HEK293T (cell line): Measurements from ENCODE around the gene TTYH2.

ENCODE experiments used
- CTCF ChIA-PET: fragments of 350-600 bp; formaldehyde crosslinking; extraction: SDS; loops from one replicate; lab custom pipeline; 2021; ENCODE audit warnings: antibody characterized with exemption, inconsistent platforms; lab: Yijun Ruan, JAX
- POLR2A ChIA-PET: fragments of 350-600 bp; formaldehyde crosslinking; extraction: SDS; loops from one replicate; lab custom pipeline; 2020; ENCODE audit warnings: antibody characterized with exemption, inconsistent platforms; lab: Yijun Ruan, JAX
- DNase-seq: peaks from one replicate; pipeline ENCODE4 v3.0.0; 2012; ENCODE audit warnings: mixed read lengths; ENCODE audit errors: extremely low spot score
- ARNT ChIP-seq: fragments of 450-650 bp; IDR thresholded peaks from 2 replicates; pipeline ENCODE4 v1.6.1; 2017; ENCODE audit warnings: mild to moderate bottlenecking
- BHLHE40 ChIP-seq: fragments of 450-650 bp; IDR thresholded peaks from 2 replicates; pipeline ENCODE4 v1.6.1; 2016; ENCODE audit warnings: mild to moderate bottlenecking, moderate library complexity, borderline replicate concordance
- CTBP1 ChIP-seq: fragments of 450-650 bp; IDR thresholded peaks from 2 replicates; pipeline ENCODE4 v1.6.1; 2016; ENCODE audit warnings: borderline replicate concordance
- ELF4 ChIP-seq: fragments of 450-650 bp; IDR thresholded peaks from 2 replicates; pipeline ENCODE4 v1.6.1; 2017; ENCODE audit warnings: antibody characterized with exemption
- FOXA1 ChIP-seq: fragments of 450-650 bp; IDR thresholded peaks from 2 replicates; pipeline ENCODE4 v1.6.1; 2016; ENCODE audit warnings: mild to moderate bottlenecking
- FOXK2 ChIP-seq: fragments of 450-650 bp; IDR thresholded peaks from 2 replicates; pipeline ENCODE4 v1.6.1; 2016; ENCODE audit warnings: mild to moderate bottlenecking
- FOXM1 ChIP-seq: fragments of 450-650 bp; IDR thresholded peaks from 2 replicates; pipeline ENCODE4 v1.6.1; 2017; ENCODE audit warnings: mild to moderate bottlenecking, borderline replicate concordance
- HDGF ChIP-seq: fragments of 450-650 bp; IDR thresholded peaks from 2 replicates; pipeline ENCODE4 v1.6.1; 2017; ENCODE audit warnings: antibody characterized with exemption, borderline replicate concordance
- L3MBTL2 ChIP-seq: fragments of 450-650 bp; conservative IDR thresholded peaks from 2 replicates; pipeline ENCODE4 v1.6.1; 2016; ENCODE audit warnings: mild to moderate bottlenecking
- LEF1 ChIP-seq: fragments of 450-650 bp; IDR thresholded peaks from 2 replicates; pipeline ENCODE4 v1.6.1; 2017; ENCODE audit warnings: mild to moderate bottlenecking, borderline replicate concordance
- NFRKB ChIP-seq: fragments of 450-650 bp; IDR thresholded peaks from 2 replicates; pipeline ENCODE4 v1.6.1; 2016; ENCODE audit warnings: mild to moderate bottlenecking, moderate library complexity
- PKNOX1 ChIP-seq: fragments of 450-650 bp; IDR thresholded peaks from 2 replicates; pipeline ENCODE4 v1.6.1; 2016
- SP1 ChIP-seq: fragments of 450-650 bp; IDR thresholded peaks from 2 replicates; pipeline ENCODE4 v1.6.1; 2017
- SUZ12 ChIP-seq: fragments of 450-650 bp; IDR thresholded peaks from 2 replicates; pipeline ENCODE4 v1.6.1; 2016; ENCODE audit warnings: mild to moderate bottlenecking
- TARDBP ChIP-seq: fragments of 450-650 bp; IDR thresholded peaks from 2 replicates; pipeline ENCODE4 v1.6.1; 2016
- ZNF384 ChIP-seq: fragments of 450-650 bp; IDR thresholded peaks from 2 replicates; pipeline ENCODE4 v1.6.1; 2016

The TTYH2 gene

DNA sequence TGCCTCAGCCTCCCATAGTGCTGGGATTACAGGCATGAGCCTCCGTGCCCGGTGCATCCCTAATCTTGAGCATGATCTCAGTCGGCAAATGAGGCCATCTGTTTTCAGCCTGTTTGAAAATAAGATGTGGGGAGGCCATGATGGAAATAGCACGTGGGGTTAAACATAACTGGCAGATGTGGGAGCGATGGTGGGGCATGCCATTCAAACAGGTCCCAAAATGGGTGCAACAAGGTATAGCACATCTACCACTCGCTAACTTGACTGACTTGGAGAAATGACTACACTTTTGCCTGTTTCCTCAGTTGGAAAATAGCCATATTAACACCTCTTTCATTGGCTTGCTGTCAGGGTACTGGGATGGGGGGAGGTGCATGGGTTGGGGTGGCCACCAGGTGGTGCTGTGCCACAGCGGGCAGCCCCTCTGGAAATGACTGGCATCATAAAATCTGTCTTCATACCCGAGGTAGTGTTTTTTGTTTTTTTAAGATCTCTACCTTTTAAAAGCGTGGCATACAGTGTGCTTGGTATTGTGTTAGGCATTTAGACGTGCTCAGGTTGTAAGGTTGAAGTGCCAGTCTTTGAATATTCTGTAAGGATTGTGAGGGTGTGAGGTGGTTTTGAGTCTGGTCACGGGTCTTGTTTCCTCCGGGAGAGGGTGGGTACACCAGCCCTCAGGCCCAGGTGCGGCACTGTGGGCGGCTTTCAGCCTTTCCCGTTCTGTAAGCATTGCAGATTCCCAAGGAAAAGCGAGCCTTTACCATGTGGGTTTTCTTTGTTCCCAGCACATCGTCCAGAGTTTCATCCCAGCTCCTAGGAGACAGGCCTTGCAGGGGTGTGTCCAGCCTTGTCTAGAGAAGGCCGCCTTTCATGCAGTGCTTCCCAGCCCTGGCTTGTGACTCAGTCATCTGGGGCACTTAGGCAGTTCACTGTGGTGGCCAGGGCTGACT, 2.9 kb upstream of the TTYH2 start:
- DNase-seq = peak; percentile 68
- ChIA-PET POLR2A (interaction anchor here (1.5 kb wide), 1 partner anchor 11 kb away, joined by 4 read pairs; no protein-coding TSS in a partner anchor), CTCF (interaction anchor here (0.9 to 1.0 kb wide), 2 partner anchors 9 to 86 kb away, joined by 3 read pairs; no protein-coding TSS in a partner anchor)
- TF ChIP-seq L3MBTL2 (no peak), ELF4 (peak; percentile 16), ZNF384 (no peak), TARDBP (no peak), LEF1 (no peak), ARNT (no peak), PKNOX1 (peak; percentile 67), CTBP1 (no peak), FOXK2 (no peak), FOXM1 (no peak)

DNA sequence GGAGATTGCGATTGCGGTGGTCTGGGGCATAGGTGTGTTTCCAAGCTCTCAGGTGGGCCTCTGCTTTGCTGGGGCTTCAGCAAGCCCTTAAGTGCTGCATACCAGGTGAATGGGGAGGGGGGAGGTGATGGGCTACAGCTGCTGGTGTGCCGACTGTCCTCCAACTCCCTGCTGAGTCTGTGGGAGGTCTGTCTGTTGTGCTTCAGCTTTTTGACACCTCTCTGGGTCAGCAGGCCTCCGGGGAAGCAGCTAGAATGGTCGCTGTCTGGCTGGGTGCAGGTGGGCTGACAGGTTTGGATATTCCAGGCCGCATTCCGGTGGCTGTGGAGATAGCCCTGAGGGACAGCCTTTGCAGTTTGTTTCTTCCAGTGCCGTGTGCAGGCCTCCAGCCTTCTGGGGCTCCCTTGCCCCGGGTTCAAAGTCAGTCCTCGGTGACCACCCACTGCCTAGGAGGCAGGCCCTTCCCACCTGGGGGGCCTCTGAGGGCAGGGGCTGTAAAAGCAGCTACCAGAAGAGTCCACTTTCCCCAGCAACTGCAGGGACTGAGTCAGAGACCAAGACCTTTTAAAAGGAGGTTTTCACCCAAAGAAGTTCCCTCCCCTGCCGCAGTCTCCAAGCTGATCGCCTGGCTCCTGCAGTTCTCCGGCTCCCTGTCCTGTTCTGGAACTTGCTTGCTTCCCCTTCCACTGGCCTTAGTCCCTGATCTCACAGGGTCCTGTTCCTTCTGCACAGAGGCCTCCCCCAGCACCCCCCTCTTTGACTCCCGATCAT, 2.0 kb upstream of the TTYH2 start:
- DNase-seq = no peak
- TF ChIP-seq LEF1 = no peak
- no peak for TF ChIP-seq TARDBP
- TF ChIP-seq BHLHE40 = no peak
- TF ChIP-seq SUZ12 = no peak
- TF ChIP-seq FOXA1 = no peak
- no peak for TF ChIP-seq HDGF
- TF ChIP-seq FOXM1 = no peak
- TF ChIP-seq ZNF384 = no peak
- TF ChIP-seq ARNT = no peak
- TF ChIP-seq L3MBTL2 = no peak
- no peak for TF ChIP-seq NFRKB
- no peak; the same call in 1 of the 2 replicates for TF ChIP-seq ELF4
- no peak for TF ChIP-seq CTBP1
- no peak for TF ChIP-seq SP1
- TF ChIP-seq FOXK2 = no peak
- TF ChIP-seq PKNOX1 = no peak
- CTCF ChIA-PET = interaction anchor here (0.9 to 1.0 kb wide), 2 partner anchors 10 to 85 kb away, joined by 3 read pairs; no protein-coding TSS in a partner anchor
- POLR2A ChIA-PET = interaction anchor here (0.9 to 1.5 kb wide), 3 partner anchors 8 to 12 kb away, joined by 3 to 4 read pairs (median 3); no protein-coding TSS in a partner anchor

DNA sequence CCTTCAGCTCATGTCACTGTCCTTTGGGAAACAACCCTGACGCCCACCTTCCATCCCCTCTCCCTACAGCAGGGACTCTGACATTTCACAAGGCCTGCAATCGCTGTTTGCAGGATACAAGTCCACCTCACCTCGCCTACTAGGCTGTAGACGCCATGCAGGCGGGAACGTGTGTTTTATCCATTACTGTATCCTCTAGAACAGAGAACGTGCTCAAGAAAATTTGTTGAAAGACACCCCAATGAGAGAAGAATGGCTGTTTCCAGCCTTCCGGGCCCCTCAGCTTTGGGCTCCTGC, 1.5 kb upstream of the TTYH2 start:
- no peak for DNase-seq
- CTCF ChIA-PET = no interaction called here
- TF ChIP-seq LEF1 (no peak), NFRKB (no peak), FOXK2 (no peak), ARNT (no peak), HDGF (no peak), L3MBTL2 (no peak), FOXA1 (no peak), BHLHE40 (no peak), ELF4 (no peak), ZNF384 (no peak), FOXM1 (no peak), TARDBP (no peak), SUZ12 (no peak), SP1 (no peak), CTBP1 (no peak), PKNOX1 (no peak)
- POLR2A ChIA-PET = interaction anchor here (0.9 to 1.5 kb wide), 3 partner anchors 9 to 12 kb away, joined by 3 to 4 read pairs (median 3); no protein-coding TSS in a partner anchor

GRCh38 chr17:74212209-74212912, 1.0 kb upstream of the TTYH2 start:
- TF ChIP-seq FOXA1 (no peak), SUZ12 (no peak), ELF4 (no peak), TARDBP (no peak), FOXM1 (no peak), PKNOX1 (no peak), FOXK2 (no peak)
- CTCF ChIA-PET = interaction anchor here (1.0 kb wide), 1 partner anchor 84 kb away, joined by 3 read pairs; no protein-coding TSS in a partner anchor
- no peak for DNase-seq
- POLR2A ChIA-PET = interaction anchor here (0.9 to 1.4 kb wide), 5 partner anchors 9 to 84 kb away, joined by 3 to 10 read pairs (median 5); partner anchors contain the start of gene RPL38
